Erythroblast (primary cell): Measurements from ENCODE around the gene GPRC5D.

Experiments used
- GATA1 ChIP-seq: IDR thresholded peaks from 2 replicates; pipeline ENCODE4 v1.6.1; 2011; ENCODE audit warnings: low read depth, mild to moderate bottlenecking, control low read depth, low read length, moderate library complexity
- POLR2A ChIP-seq: IDR thresholded peaks from 2 replicates; pipeline ENCODE4 v1.6.1; 2011; ENCODE audit warnings: mild to moderate bottlenecking, low read length

DNA sequence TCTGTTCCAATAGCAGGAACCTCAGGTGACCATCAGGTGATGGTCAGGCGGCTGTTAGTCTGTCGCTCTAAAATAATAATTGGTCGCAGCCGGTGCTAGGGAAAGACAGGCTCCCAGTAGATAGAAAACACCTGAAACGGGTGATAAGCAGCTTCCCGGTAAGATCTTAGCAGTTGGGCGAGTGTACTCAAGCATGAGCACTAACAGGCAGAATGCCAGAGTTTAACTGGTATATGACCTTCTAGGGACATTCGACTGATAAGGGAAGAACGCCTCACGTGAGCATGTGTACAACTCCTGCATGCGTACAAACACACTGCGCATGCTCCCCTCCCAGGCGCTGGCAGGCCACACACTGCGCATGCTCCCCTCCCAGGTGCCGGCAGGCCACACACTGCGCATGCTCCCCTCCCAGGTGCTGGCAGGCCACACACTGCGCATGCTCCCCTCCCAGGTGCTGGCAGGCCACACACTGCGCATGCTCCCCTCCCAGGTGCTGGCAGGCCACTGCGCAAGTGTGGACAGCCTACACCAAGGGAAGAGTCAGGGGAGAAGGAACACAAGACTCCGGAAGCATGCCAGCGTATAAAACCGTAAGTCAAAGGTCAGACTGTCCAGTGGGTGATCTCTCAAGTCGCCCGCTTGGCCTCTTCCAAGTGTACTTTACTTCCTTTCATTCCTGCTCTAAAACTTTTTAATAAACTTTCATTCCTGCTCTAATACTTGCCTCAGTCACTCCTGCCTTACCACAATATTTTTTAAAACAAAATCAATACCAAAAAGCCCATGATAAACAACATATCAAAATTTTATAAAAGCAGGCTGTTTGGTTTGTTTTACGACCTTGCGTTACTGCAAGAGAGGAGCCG lies 24.5 kb downstream of the GPRC5D start:
- TF ChIP-seq POLR2A (no peak), GATA1 (no peak)
